ENCODE measurements around the gene CEP250.
A peak's percentile ranks its signal among the peaks of the same experiment; 100 is the strongest.
"Not testable (repeated sequence)": the region's sequence is repeated elsewhere in the genome, so short reads cannot be mapped to it uniquely, and the experiment has no call there.

CEP250 gene

GRCh38 chr20:35497780-35498189, 42.4 kb downstream of the CEP250 start:
- DNase-seq, result no peak

- DNase-seq, result no peak
These were observed 43.9 kb downstream of the CEP250 start for GRCh38 chr20:35499271-35499670.

GRCh38 chr20:35502352-35502751, 47.0 kb downstream of the CEP250 start:
- no peak for DNase-seq

- no peak for DNase-seq
These were observed 47.9 kb downstream of the CEP250 start for GRCh38 chr20:35503281-35503680.

- DNase-seq, result no peak
These were observed 48.6 kb downstream of the CEP250 start for GRCh38 chr20:35503841-35504561.

GRCh38 chr20:35504751-35505150, 49.4 kb downstream of the CEP250 start:
- DNase-seq, result no peak

- DNase-seq, result no peak
These were observed 50.8 kb downstream of the CEP250 start for GRCh38 chr20:35506179-35506578.

GRCh38 chr20:35506872-35507638, 51.7 kb downstream of the CEP250 start:
- peak in 1 of 5 donors; percentile 17 for DNase-seq

GRCh38 chr20:35508493-35509218, 53.3 kb downstream of the CEP250 start:
- DNase-seq, result no peak

GRCh38 chr20:35510951-35511735, 55.7 kb downstream of the CEP250 start:
- DNase-seq, result no peak

- DNase-seq, result no peak
These were observed 56.5 kb downstream of the CEP250 start for GRCh38 chr20:35511814-35512420.

- no peak for DNase-seq
These were observed 59.1 kb downstream of the CEP250 start for GRCh38 chr20:35514371-35514932.

GRCh38 chr20:35515341-35515740, 59.9 kb downstream of the CEP250 start:
- no peak for DNase-seq

- DNase-seq, result no peak
These were observed 60.7 kb downstream of the CEP250 start for GRCh38 chr20:35515949-35516645.

GRCh38 chr20:35517125-35517524, 61.7 kb downstream of the CEP250 start:
- DNase-seq, result no peak

- DNase-seq, result not testable (repeated sequence)
These were observed 62.4 kb downstream of the CEP250 start for GRCh38 chr20:35517767-35518166.

GRCh38 chr20:35518955-35519354, 63.6 kb downstream of the CEP250 start:
- no peak for DNase-seq

- DNase-seq, result no peak
These were observed 68.0 kb downstream of the CEP250 start for GRCh38 chr20:35523298-35523888.

GRCh38 chr20:35525639-35526038, 70.2 kb downstream of the CEP250 start:
- DNase-seq, result no peak

- DNase-seq, result no peak
These were observed 71.8 kb downstream of the CEP250 start for GRCh38 chr20:35527122-35527769.
